Activated T-helper 1 cell treated with anti-CD3 and anti-CD28 coated beads, Interleukin-2, amount 50 U/mL, for 16 hours (primary cell): ENCODE measurements around the gene DHX35.

Experiments used
- DNase-seq, 2 donors: peaks; one replicate each; pipeline ENCODE4 v3.0.0-alpha.2; 2020; ENCODE audit warnings: low read depth in 1 of 2, low spot score in 1 of 2

The DHX35 gene

GRCh38 chr20:39019027-39019426, 56.9 kb downstream of the DHX35 start:
- DNase-seq, result no peak

DNA sequence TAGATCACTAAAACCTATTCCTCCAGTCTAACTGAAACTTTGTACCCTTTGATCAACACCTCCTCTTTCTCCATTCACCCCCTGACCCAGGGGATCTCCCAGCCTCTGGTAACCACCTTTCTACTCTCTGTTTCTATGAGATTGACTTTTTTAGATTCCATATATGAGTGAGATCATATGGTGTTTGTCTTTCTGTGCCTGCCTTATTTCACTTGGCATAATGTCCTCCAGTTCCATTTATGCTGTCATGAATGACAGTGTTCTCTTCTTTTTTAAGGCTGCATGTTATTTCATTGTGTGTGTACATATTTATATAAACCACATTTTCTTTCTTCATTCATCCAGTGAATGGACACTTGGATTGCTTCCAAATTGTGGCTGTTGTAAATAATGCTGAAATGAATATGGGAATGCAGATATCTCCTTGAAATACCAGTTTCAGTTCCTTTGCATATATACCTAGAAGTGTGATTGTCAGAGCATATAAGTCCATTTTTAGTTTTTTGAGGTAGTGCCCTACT, 57.7 kb downstream of the DHX35 start:
- no peak for DNase-seq

- no peak for DNase-seq
These were observed 59.6 kb downstream of the DHX35 start for GRCh38 chr20:39021748-39022147.

- no peak for DNase-seq
These were observed 63.7 kb downstream of the DHX35 start for GRCh38 chr20:39025883-39026282.

GRCh38 chr20:39029364-39029763, 67.2 kb downstream of the DHX35 start:
- DNase-seq, result no peak

DNA sequence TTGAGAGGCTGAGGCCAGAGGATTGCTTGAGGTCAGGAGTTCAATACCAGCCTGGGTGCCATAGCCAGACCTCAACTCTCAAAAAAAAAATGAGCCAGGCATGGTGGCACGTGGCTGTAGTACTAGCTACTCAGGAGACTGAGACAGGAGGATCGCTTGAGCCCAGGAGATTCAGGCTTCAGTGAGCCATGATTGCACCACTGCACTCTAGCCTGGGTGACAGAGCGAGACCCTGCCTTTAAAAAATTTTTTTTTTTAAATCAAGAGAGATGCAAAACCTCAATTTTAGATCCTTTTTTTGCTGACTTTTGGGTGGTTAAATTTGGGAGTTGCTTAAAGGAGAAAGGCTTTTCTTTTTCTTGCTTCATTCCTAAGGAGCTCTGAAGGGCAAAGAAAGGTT, 70.9 kb downstream of the DHX35 start:
- no peak for DNase-seq

DNA sequence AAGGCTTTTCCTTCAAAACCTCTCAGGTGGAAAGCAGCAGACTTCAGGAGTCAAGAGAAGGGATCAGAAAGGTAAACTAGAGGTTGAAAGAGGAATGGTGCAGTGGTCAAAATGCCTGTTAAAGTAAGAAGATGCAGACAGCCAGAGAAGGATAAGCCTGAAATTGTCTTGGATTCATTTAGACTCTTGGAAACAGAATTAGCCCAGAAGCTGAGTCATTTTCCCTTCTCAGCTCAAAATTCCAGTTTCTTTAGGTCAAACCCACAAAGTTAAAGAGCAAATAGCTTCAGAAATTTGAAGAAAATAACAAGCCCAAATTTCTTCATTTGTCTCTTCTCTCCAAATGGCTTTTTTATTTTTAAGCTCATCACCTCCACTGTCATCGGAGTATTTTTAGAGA, 73.9 kb downstream of the DHX35 start:
- no peak for DNase-seq

DNA sequence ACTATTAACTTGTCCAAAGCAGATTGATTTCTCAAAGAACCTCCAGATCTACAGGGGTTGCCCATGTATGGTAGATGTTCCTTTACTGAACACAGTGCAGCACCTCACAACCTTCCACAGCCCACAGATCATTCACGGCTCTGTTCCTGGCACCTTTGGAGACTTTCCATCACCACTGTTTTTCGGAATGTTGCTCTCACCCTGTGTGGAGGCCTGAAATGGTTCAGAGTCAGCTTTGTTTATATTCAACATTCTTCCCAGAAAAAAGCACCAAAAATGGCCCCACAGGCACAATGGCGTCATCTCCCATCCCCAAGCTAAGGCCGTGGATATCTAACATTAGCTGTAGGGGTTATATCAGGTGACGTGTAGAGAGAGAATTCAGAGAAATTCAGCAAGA, 74.7 kb downstream of the DHX35 start:
- DNase-seq, result no peak

- DNase-seq, result no peak
These were observed 75.9 kb downstream of the DHX35 start for GRCh38 chr20:39038047-39038446.

- DNase-seq, result no peak
These were observed 76.4 kb downstream of the DHX35 start for GRCh38 chr20:39038495-39038894.

DNA sequence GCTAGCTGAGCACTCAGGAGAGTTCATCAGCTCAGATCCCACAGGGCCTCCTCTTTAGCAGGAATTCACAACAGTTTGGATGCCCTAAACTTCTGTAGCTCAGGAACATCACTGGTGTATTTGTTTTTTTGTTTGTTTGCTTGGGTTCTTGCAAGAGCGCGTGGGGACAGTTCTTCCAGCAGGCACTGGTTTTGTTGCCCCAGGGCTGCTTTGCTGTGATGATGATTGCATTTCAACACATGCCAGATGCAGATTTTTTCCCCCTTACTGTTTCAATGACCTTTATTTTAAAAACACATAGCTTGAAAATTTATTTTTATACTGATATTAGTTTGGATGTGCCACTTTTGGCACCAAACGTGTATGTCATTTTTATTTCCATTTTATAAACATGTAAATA, 77.1 kb downstream of the DHX35 start:
- DNase-seq, result no peak

DNA sequence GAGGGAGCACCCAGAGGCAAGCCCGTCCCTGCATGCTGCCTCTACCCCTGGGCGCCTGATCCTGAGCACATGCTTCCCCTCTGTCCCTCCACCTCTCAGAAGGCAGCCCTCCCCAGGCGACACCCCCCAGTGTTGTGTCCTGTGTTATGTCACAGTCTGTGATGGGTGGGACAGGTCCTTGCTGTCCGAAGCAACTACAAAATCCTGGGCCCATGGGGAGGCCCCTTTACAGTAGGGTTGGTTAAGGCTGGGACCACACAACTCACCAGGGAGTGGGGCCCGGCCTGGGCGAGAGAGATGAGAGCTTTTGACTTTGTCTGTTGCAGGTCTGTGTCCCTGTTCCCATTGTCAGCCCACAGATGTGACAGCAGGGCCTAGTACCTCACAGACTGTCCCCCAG, 78.0 kb downstream of the DHX35 start:
- DNase-seq, result no peak

- DNase-seq, result no peak
These were observed 78.9 kb downstream of the DHX35 start for GRCh38 chr20:39041067-39041466.

DNA sequence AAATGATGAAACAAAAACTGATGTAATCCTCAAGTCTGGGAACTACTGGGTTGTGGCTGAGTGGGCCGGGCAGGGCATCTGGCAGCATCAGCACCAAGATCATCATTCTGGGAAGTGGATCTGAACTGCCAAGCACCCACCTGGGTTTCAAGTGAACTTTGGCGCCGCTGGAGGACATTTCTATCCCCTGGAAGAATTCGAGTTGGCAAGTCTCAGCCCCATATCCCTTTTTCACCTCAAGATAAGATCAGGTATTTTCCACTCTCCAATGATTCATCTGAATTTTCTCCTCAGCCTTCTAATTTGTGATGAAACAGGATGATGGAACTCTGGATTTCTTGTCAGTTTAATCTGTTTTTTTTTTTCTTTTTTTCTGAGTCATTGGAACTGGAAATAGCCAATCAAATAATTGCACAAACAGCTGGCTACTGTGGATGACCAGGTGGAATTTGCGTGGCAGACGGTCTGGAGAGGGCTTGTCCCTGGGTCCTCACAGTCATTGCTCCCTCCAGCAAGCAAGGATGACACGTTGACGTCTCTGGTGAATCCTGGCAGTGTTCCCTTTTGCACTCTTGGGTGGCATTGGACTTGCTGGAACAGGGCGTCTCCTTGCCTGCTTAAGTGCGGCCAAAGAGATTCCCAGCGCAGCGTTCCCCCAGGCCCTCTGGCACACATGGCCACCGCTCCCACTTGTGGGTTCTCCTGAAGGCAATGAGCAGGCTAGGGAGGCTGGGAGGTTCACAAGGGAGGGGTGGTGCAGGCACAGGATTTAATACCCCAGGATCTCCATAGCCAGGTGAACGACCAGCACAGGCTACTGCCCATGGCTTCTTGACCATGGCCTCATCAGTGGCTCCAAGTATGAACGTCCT, 80.4 kb downstream of the DHX35 start:
- DNase-seq, result no peak

DNA sequence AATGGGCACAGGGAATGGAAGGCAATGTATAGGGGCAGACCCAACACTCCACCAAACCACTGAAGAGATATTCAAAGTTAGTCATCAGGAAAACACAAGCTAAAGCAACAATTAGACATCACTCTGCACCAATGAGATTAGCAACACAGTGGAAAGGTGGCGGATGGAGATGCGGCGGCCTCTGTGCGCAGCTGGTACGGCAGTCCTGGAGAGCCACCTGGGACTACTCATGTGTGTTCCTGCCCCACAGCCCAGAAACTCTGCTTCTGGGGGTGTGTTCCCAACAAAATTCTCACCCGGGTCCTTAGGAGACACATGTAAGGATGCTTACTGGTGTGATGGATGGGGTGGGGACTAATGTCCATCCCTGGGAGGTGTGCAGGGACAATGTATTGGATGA, 82.4 kb downstream of the DHX35 start:
- DNase-seq, result no peak

- DNase-seq, result no peak
These were observed 83.5 kb downstream of the DHX35 start for GRCh38 chr20:39045676-39046075.

- no peak for DNase-seq
These were observed 85.4 kb downstream of the DHX35 start for GRCh38 chr20:39047417-39047985.

DNA sequence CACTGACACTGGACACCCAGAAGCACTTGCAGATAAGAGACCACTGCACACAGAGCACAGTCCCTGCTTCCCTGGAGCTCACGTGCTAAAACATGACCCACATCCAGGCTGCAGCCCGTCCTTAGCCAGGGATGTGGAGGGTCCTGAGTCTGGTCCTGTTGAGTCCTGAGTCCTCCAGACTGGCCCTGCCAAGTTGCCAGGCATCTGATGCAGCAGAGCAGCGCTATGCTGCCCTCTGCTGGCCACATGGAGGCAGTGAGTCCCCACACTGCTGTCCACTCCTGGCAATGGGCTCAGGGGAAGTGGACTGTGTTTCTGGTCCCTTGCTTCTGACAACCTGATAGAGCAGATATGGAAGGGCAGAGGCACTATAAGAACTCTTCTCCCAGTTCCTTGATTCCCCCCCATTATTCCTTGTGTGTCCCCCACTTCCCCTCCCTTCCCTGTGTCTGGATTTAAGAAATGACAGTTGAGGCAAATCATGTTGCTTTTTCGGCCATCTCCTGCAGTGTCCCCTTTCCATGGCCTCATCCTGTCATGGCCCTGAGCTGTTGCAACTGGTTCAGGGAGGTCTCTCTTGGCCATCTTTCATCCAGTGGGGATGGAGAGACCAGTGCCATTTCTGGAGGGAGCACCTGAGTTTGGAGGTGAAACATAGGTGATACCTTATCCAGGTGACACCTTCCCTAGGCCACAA, 86.0 kb downstream of the DHX35 start:
- peak; percentile 42 to 59 for DNase-seq

DNA sequence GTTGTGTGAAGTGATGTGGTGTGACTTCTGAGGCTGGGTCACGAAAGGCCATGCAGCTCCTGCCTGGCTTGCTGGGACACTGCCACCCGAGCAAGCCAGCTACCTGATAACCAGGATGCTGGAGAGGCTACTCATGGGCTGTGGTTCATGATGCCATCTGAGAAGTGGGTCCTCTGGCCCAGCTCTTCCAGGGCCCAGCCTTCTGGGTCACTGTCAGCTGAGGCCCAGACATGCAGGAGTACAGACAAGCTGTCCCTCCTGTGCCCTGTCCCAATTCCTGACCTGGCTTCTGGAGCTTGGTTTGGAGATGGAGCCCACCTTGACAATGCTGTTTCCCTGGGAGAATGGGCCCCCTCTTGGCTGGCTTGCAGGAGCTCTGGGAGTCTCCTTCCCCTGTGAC, 87.0 kb downstream of the DHX35 start:
- DNase-seq, result no peak

DNA sequence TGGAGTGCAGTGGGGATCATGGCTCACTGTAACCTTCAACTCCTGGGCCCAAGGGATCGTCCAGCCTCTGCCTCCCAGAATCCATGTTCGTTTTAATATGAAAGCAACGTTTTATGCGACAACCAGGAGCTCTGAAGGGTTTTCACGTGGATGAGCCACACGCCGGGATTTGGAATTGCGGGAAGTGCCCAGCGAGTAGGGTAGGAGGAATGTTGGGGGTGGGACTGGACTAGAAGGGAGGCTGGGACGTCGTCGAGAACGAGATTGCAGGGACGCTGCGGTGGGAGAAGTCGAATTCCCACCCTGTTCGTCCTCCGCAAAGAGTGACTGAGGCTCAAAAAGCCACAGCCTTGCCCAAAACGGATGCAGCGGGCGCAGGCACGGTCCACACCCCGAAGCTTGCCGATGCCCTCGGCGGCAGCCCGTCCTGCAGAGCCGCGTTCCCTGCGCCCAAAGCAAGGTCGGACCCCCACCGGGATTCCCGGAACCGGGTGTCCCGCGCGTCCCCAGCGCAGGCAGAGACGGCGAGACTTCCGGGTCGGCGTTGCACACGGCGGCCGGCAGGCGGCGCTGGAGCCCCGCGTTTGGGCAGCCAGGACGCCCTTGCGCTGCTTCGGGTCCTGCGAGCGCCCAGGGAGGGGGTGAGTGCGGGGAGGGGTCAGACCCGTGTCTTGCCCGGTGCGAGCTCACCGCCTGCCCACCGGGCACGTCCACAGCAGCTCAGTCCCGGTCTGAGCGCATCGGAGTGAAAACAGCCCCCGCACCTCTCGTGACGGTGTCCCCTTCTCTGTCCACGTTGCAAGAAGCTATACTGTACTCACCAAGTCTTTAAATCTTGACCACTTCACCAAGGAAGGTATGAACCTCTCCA, 87.8 kb downstream of the DHX35 start:
- DNase-seq, result peak; percentile 60 to 72

DNA sequence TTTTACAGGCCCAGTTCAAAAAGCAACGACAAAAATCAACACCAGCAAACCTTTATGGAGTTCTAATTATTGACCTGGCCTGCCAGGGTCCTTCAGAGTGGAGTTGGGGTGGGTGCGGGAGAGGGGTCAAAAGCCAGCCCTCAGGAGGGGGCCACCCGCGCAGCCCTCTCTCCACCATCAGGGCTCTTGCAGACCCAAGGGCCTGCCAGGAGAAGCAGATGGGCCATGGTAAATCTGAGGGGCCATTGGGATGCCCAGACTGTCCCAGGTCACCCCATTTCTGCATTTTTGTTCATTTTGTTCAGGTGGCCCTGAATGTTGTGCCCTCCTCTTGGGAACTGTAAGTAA, 88.4 kb downstream of the DHX35 start:
- DNase-seq, result no peak
